Effector memory CD4-positive, alpha-beta T cell (primary cell): ENCODE data around the gene EIF5B.

Experiments used
- DNase-seq, 3 donors: peaks; one replicate each; pipeline ENCODE4 v3.0.0-alpha.2; 2020
- H3K27ac ChIP-seq: 2 replicates; pipeline ENCODE4 v1.7.0; 2013; ENCODE audit warnings: mild to moderate bottlenecking, low read length, moderate library complexity; ENCODE audit not compliant: insufficient read depth, poor library complexity, severe bottlenecking
- H3K27me3 ChIP-seq: replicated peaks from 2 replicates; pipeline ENCODE4 v1.7.0; 2013; ENCODE audit warnings: mild to moderate bottlenecking, low read length; ENCODE audit not compliant: insufficient read depth, control insufficient read depth, poor library complexity, severe bottlenecking
- H3K36me3 ChIP-seq: 2 replicates; pipeline ENCODE4 v1.7.0; 2013; ENCODE audit warnings: mild to moderate bottlenecking, low read length, moderate library complexity; ENCODE audit not compliant: control insufficient read depth, insufficient read depth
- H3K4me1 ChIP-seq: 2 replicates; pipeline ENCODE4 v1.7.0; 2013; ENCODE audit warnings: low read length, mild to moderate bottlenecking; ENCODE audit not compliant: control insufficient read depth, insufficient read depth, poor library complexity, severe bottlenecking
- H3K4me3 ChIP-seq: 2 replicates; pipeline ENCODE4 v1.7.0; 2013; ENCODE audit warnings: low read length, low read depth, mild to moderate bottlenecking; ENCODE audit not compliant: insufficient read depth, poor library complexity, severe bottlenecking
- H3K9me3 ChIP-seq: 2 replicates; pipeline ENCODE4 v1.7.0; 2013; ENCODE audit warnings: mild to moderate bottlenecking, low read length, moderate library complexity; ENCODE audit not compliant: control insufficient read depth

EIF5B gene

GRCh38 chr2:99422599-99422998 lies 85.4 kb downstream of the EIF5B start:
- no peaks in the 10 kb centered on the region for H3K4me1 ChIP-seq
- H3K4me3 ChIP-seq, result no peak overlapping the region
- no peaks in the 10 kb centered on the region for H3K9me3 ChIP-seq
- peaks cover 37% of the 10 kb centered on the region for H3K36me3 ChIP-seq
- H3K27me3 ChIP-seq, result no peaks in the 10 kb centered on the region
- no peak overlapping the region for H3K27ac ChIP-seq
- DNase-seq, result no peak

- no peaks in the 10 kb centered on the region for H3K27me3 ChIP-seq
- no peaks in the 10 kb centered on the region for H3K9me3 ChIP-seq
- no peak for DNase-seq
- no peak overlapping the region for H3K27ac ChIP-seq
- H3K36me3 ChIP-seq, result peaks cover 40% of the 10 kb centered on the region
- no peaks in the 10 kb centered on the region for H3K4me1 ChIP-seq
- H3K4me3 ChIP-seq, result no peak overlapping the region
These were observed 87.2 kb downstream of the EIF5B start for GRCh38 chr2:99424371-99424770.

- no peak overlapping the region for H3K27ac ChIP-seq
- peaks cover 40% of the 10 kb centered on the region for H3K36me3 ChIP-seq
- H3K4me1 ChIP-seq, result no peaks in the 10 kb centered on the region
- no peak for DNase-seq
- no peaks in the 10 kb centered on the region for H3K27me3 ChIP-seq
- H3K4me3 ChIP-seq, result no peak overlapping the region
- no peaks in the 10 kb centered on the region for H3K9me3 ChIP-seq
These were observed 87.8 kb downstream of the EIF5B start for GRCh38 chr2:99425022-99425421.

GRCh38 chr2:99430614-99431291 lies 93.6 kb downstream of the EIF5B start:
- Histone ChIP-seq H3K36me3 (peaks cover 14% of the 10 kb centered on the region), H3K4me3 (no peak overlapping the region), H3K4me1 (no peaks in the 10 kb centered on the region), H3K27me3 (no peaks in the 10 kb centered on the region), H3K9me3 (no peaks in the 10 kb centered on the region), H3K27ac (no peak overlapping the region)
- no peak for DNase-seq

- Histone ChIP-seq H3K4me1 (no peaks in the 10 kb centered on the region), H3K9me3 (no peaks in the 10 kb centered on the region), H3K27ac (no peak overlapping the region), H3K36me3 (peaks cover 14% of the 10 kb centered on the region), H3K4me3 (no peak overlapping the region), H3K27me3 (no peaks in the 10 kb centered on the region)
- no peak for DNase-seq
These were observed 94.5 kb downstream of the EIF5B start for GRCh38 chr2:99431587-99432275.

GRCh38 chr2:99433340-99433739 lies 96.2 kb downstream of the EIF5B start:
- Histone ChIP-seq H3K4me1 (no peaks in the 10 kb centered on the region), H3K27me3 (no peaks in the 10 kb centered on the region), H3K4me3 (no peak overlapping the region), H3K36me3 (peaks cover 15% of the 10 kb centered on the region), H3K27ac (no peak overlapping the region), H3K9me3 (no peaks in the 10 kb centered on the region)
- DNase-seq, result no peak

- DNase-seq, result no peak
- Histone ChIP-seq H3K27me3 (no peaks in the 10 kb centered on the region), H3K27ac (no peak overlapping the region), H3K4me3 (no peak overlapping the region), H3K4me1 (no peaks in the 10 kb centered on the region), H3K9me3 (no peaks in the 10 kb centered on the region), H3K36me3 (peaks cover 22% of the 10 kb centered on the region)
These were observed 99.7 kb downstream of the EIF5B start for GRCh38 chr2:99436874-99437273.

GRCh38 chr2:99439971-99440505 lies 102.8 kb downstream of the EIF5B start:
- H3K4me1 ChIP-seq, result no peaks in the 10 kb centered on the region
- H3K9me3 ChIP-seq, result no peaks in the 10 kb centered on the region
- H3K27me3 ChIP-seq, result no peaks in the 10 kb centered on the region
- H3K27ac ChIP-seq, result no peak overlapping the region
- DNase-seq, result no peak
- H3K4me3 ChIP-seq, result no peak overlapping the region
- H3K36me3 ChIP-seq, result peaks cover 22% of the 10 kb centered on the region

GRCh38 chr2:99442837-99443236 lies 105.6 kb downstream of the EIF5B start:
- Histone ChIP-seq H3K27ac (no peak overlapping the region), H3K36me3 (peaks cover 21% of the 10 kb centered on the region), H3K9me3 (no peaks in the 10 kb centered on the region), H3K4me3 (no peak overlapping the region), H3K4me1 (no peaks in the 10 kb centered on the region), H3K27me3 (no peaks in the 10 kb centered on the region)
- DNase-seq, result no peak

GRCh38 chr2:99444222-99444621 lies 107.0 kb downstream of the EIF5B start:
- Histone ChIP-seq H3K9me3 (no peaks in the 10 kb centered on the region), H3K27ac (no peak overlapping the region), H3K4me1 (no peaks in the 10 kb centered on the region), H3K4me3 (no peak overlapping the region), H3K36me3 (peaks cover 21% of the 10 kb centered on the region), H3K27me3 (no peaks in the 10 kb centered on the region)
- no peak for DNase-seq
